Measurements from ENCODE around the gene KIAA0586. TPM values are rescaled to one million over a fixed set of nuclear protein-coding genes. Genes with fewer than 3 reads are reported as not detected.

The KIAA0586 gene
- total and polyA plus RNA-seq, 9 of the 15 experiments (the other 6 are each of a cell fraction or from before 2014, with no cell fraction given) = 11.2 to 30.9 (median 22.6) TPM

GRCh38 chr14:58560208-58560607 lies 132.7 kb downstream of the KIAA0586 start:
- peaks cover 2 to 7% of the 10 kb centered on the region in 2 experiments; a peak in 4 of 5 replicates for H3K27me3 ChIP-seq (ENCODE audit: control insufficient read depth in 2 of 2, insufficient read depth in 2 of 2, low read length in 2 of 2)
- 0% methylated on average over 3 of the region's 3 CpGs for WGBS (ENCODE audit: insufficient coverage, low coverage, missing lambda C conversion rate)
- no peaks in the 10 kb centered on the region for H3K4me1 ChIP-seq (replicated peaks in 1 of 2; ENCODE audit: control insufficient read depth in 2 of 2, insufficient read depth in 2 of 2, low read length in 2 of 2)
- H3K4me3 ChIP-seq = no peak overlapping the region
- BruUV-seq (replicated peaks) = no TSS peak
- DNase-seq (ENCODE audit: extremely low read depth in 1 of 4, low spot score in 3 of 4) (no peak), FAIRE-seq (no peak), ATAC-seq (no peak)
- H3K9ac ChIP-seq (ENCODE audit: insufficient read depth in 1 of 2, low read depth in 2 of 2, low read length in 2 of 2) = no peak overlapping the region
- TF ChIP-seq ZNF324 (CRISPR knock-in tag; IDR thresholded peaks at IDR 0.05) = no peak
- TF ChIP-seq THRB (CRISPR knock-in tag; conservative IDR thresholded peaks at IDR 0.05) = no peak
- no peak for TF ChIP-seq TRIM25 (IDR thresholded peaks at IDR 0.05; ENCODE audit: borderline replicate concordance)
- H3K9me1 ChIP-seq (ENCODE audit: control insufficient read depth, insufficient read depth, low read length) = no peaks in the 10 kb centered on the region
- no peaks in the 10 kb centered on the region for H4K20me1 ChIP-seq (replicated peaks; ENCODE audit: control insufficient read depth, insufficient read depth, low read length)
- H3K27ac ChIP-seq (ENCODE audit: extremely low read depth, low read depth, low read length) = no peak overlapping the region
- POLR2A ChIA-PET = no interaction called here
- no peak overlapping the region for H3K4me2 ChIP-seq (ENCODE audit: insufficient read depth, low read length)
- no peaks in the 10 kb centered on the region for H3K36me3 ChIP-seq (ENCODE audit: control insufficient read depth, insufficient read depth, low read length)
- no peaks in the 10 kb centered on the region for H3K79me2 ChIP-seq (ENCODE audit: control insufficient read depth, insufficient read depth, low read length)
- CTCF ChIA-PET (ENCODE audit: low intra/inter-chr PET ratio) = no interaction called here
- no peak overlapping the region for H2AFZ ChIP-seq (ENCODE audit: low read depth, low read length)
- in situ Hi-C loops (cut with MboI) = no loop called here
- intact Hi-C loops (cut with micrococcal nuclease) = no loop called here
- H3K9me3 ChIP-seq (replicated peaks; ENCODE audit: control insufficient read depth, insufficient read depth, low read depth, low read length) = no peaks in the 10 kb centered on the region
